OCI-LY1 (cell line): ENCODE measurements around the gene CNN2.

Experiments
- H2AFZ ChIP-seq: fragments of 200-600 bp; sonication (generic), shearing (Covaris generic); 2 replicates; pipeline ENCODE4 v1.6.0; 2014; ENCODE audit warnings: antibody characterized with exemption, mild to moderate bottlenecking, low read length
- H3F3A ChIP-seq: fragments of 200-600 bp; sonication (generic), shearing (Covaris generic); 2 replicates; pipeline ENCODE4 v1.6.0; 2014; ENCODE audit warnings: mild to moderate bottlenecking, antibody characterized with exemption, low read length, moderate library complexity; ENCODE audit not compliant: insufficient read depth
- H3K27ac ChIP-seq: fragments of 200-600 bp; sonication (generic); 2 replicates; pipeline ENCODE4 v1.5.1; 2014; ENCODE audit warnings: low read length, mixed run types, mild to moderate bottlenecking, low read depth; ENCODE audit not compliant: poor library complexity, severe bottlenecking
- H3K27me3 ChIP-seq: fragments of 200-600 bp; sonication (generic); 2 replicates; pipeline ENCODE4 v1.6.0; 2014; ENCODE audit warnings: antibody characterized with exemption, mild to moderate bottlenecking, low read length, moderate library complexity; ENCODE audit not compliant: insufficient read depth
- H3K36me3 ChIP-seq: fragments of 200-600 bp; sonication (generic); 2 replicates; pipeline ENCODE4 v1.6.1; 2014; ENCODE audit warnings: mild to moderate bottlenecking, antibody characterized with exemption, low read length, moderate library complexity, mixed read lengths; ENCODE audit not compliant: insufficient read depth
- H3K4me1 ChIP-seq: fragments of 200-600 bp; sonication (generic); 2 replicates; pipeline ENCODE4 v1.5.1; 2014; ENCODE audit warnings: mild to moderate bottlenecking, low read length, moderate library complexity; ENCODE audit not compliant: insufficient read depth, severe bottlenecking
- H3K4me2 ChIP-seq: fragments of 200-600 bp; sonication (generic), shearing (Covaris generic); 2 replicates; pipeline ENCODE4 v1.6.1; 2014; ENCODE audit warnings: low read length
- H3K4me3 ChIP-seq: fragments of 200-600 bp; sonication (generic); 2 replicates; pipeline ENCODE4 v1.5.1; 2014; ENCODE audit warnings: low read length, low read depth, mild to moderate bottlenecking, mixed read lengths; ENCODE audit not compliant: poor library complexity, severe bottlenecking
- H3K79me2 ChIP-seq: fragments of 200-600 bp; shearing (Covaris generic); 2 replicates; pipeline ENCODE4 v1.6.1; 2016; ENCODE audit warnings: mixed run types, low read length, mixed read lengths; ENCODE audit not compliant: insufficient read depth
- H3K9ac ChIP-seq: fragments of 200-600 bp; sonication (generic), shearing (Covaris generic); 2 replicates; pipeline ENCODE4 v1.6.1; 2014; ENCODE audit warnings: mild to moderate bottlenecking, low read length, mixed read lengths
- H3K9me2 ChIP-seq: fragments of 200-600 bp; sonication (generic), shearing (Covaris generic); 2 replicates; pipeline ENCODE4 v1.6.1; 2014; ENCODE audit warnings: low read depth, mild to moderate bottlenecking, low read length, mixed read lengths
- H3K9me3 ChIP-seq: fragments of 200-600 bp; shearing (Covaris generic); 2 replicates; pipeline ENCODE4 v1.6.1; 2014; ENCODE audit warnings: low read length, mixed read lengths
- H4K20me1 ChIP-seq: fragments of 200-600 bp; sonication (generic), shearing (Covaris generic); 2 replicates; pipeline ENCODE4 v1.6.0; 2016; ENCODE audit warnings: mild to moderate bottlenecking, low read length; ENCODE audit not compliant: insufficient read depth
- EZH2 ChIP-seq: fragments of 200-600 bp; sonication (generic), shearing (Covaris generic); IDR thresholded peaks from 2 replicates; pipeline ENCODE4 v1.8.0; 2017; ENCODE audit warnings: borderline replicate concordance, mixed run types, mild to moderate bottlenecking, antibody characterized with exemption, low read length, moderate library complexity, mixed read lengths
- TF ChIP-seq, protein P1 (sequence below): fragments of 200-600 bp; sonication (generic), shearing (Covaris generic); IDR thresholded peaks from 2 replicates; pipeline ENCODE4 v1.5.1; 2017; ENCODE audit warnings: mild to moderate bottlenecking, antibody characterized with exemption, low read length, moderate library complexity, mixed read lengths

Gene CNN2

DNA sequence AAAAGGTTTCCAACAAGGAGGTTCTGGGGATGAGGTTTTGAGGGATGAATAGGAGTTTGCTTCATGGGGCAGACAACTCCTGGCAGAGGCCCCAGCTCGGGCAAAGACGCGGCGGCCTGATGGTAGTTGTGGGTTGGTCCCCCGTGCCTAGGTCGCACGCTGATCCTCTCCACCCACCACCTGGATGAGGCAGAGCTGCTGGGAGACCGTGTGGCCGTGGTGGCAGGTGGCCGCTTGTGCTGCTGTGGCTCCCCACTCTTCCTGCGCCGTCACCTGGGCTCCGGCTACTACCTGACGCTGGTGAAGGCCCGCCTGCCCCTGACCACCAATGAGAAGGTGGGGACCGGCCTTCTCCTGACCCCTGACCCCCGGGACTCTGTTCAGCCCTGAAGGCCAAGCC is 25.4 kb downstream of the CNN2 start:
- Histone ChIP-seq H3K36me3 (peaks cover 28% of the 10 kb centered on the region; the same call in 1 of the 2 replicates), H3K79me2 (no peaks in the 10 kb centered on the region), H3K4me3 (no peak overlapping the region), H3K9me3 (no peaks in the 10 kb centered on the region), H3F3A (no peaks in the 10 kb centered on the region), H3K4me1 (peaks cover 12% of the 10 kb centered on the region), H3K9me2 (no peaks in the 10 kb centered on the region), H3K27ac (no peak overlapping the region), H4K20me1 (no peaks in the 10 kb centered on the region), H3K4me2 (no peak overlapping the region), H2AFZ (no peak overlapping the region), H3K27me3 (no peaks in the 10 kb centered on the region), H3K9ac (no peak overlapping the region)
- TF ChIP-seq, protein P1, sequence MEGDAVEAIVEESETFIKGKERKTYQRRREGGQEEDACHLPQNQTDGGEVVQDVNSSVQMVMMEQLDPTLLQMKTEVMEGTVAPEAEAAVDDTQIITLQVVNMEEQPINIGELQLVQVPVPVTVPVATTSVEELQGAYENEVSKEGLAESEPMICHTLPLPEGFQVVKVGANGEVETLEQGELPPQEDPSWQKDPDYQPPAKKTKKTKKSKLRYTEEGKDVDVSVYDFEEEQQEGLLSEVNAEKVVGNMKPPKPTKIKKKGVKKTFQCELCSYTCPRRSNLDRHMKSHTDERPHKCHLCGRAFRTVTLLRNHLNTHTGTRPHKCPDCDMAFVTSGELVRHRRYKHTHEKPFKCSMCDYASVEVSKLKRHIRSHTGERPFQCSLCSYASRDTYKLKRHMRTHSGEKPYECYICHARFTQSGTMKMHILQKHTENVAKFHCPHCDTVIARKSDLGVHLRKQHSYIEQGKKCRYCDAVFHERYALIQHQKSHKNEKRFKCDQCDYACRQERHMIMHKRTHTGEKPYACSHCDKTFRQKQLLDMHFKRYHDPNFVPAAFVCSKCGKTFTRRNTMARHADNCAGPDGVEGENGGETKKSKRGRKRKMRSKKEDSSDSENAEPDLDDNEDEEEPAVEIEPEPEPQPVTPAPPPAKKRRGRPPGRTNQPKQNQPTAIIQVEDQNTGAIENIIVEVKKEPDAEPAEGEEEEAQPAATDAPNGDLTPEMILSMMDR = no peak
- no peak for TF ChIP-seq EZH2

DNA sequence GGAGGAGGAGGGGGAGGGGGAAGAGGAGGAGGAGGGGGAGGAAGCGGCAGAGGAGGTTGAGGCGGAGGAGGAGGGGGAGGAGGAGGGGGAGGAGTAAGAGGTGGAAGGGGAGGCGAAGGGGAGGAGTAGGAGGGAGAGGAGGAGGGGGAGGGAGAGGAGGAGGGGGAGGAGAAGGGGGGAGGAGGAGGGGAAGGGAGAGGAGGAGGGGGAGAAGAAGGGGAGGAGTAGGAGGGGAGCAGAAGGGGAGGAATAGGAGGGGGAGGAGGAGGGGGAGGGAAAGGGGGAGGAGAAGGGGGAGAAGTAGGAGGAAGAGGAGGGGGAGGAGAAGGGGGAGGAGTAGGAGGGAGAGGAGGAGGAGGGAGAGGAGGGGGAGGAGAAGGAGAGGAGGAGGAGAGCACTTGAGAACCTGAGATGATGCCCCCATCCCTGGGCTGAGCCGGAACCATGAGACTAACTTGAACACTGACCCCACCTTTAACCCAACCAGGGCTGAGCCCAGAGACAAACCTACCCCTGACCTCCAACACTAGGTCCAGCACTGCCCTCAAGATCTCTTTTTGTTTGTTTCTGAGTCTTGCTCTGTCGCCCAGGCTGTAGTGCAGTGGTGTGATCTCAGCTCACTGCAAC is 26.1 kb downstream of the CNN2 start:
- peaks cover 31% of the 10 kb centered on the region; the same call in 1 of the 2 replicates for H3K36me3 ChIP-seq
- H3K27me3 ChIP-seq = no peaks in the 10 kb centered on the region
- no peaks in the 10 kb centered on the region for H3K79me2 ChIP-seq
- no peaks in the 10 kb centered on the region for H3F3A ChIP-seq
- no peak overlapping the region for H3K9ac ChIP-seq
- TF ChIP-seq, protein P1 = no peak
- H3K27ac ChIP-seq = no peak overlapping the region
- no peaks in the 10 kb centered on the region for H4K20me1 ChIP-seq
- H3K4me1 ChIP-seq = peaks cover 5% of the 10 kb centered on the region
- H3K9me3 ChIP-seq = no peaks in the 10 kb centered on the region
- no peak overlapping the region for H3K4me2 ChIP-seq
- H3K4me3 ChIP-seq = no peak overlapping the region
- H2AFZ ChIP-seq = no peak overlapping the region
- H3K9me2 ChIP-seq = no peaks in the 10 kb centered on the region

DNA sequence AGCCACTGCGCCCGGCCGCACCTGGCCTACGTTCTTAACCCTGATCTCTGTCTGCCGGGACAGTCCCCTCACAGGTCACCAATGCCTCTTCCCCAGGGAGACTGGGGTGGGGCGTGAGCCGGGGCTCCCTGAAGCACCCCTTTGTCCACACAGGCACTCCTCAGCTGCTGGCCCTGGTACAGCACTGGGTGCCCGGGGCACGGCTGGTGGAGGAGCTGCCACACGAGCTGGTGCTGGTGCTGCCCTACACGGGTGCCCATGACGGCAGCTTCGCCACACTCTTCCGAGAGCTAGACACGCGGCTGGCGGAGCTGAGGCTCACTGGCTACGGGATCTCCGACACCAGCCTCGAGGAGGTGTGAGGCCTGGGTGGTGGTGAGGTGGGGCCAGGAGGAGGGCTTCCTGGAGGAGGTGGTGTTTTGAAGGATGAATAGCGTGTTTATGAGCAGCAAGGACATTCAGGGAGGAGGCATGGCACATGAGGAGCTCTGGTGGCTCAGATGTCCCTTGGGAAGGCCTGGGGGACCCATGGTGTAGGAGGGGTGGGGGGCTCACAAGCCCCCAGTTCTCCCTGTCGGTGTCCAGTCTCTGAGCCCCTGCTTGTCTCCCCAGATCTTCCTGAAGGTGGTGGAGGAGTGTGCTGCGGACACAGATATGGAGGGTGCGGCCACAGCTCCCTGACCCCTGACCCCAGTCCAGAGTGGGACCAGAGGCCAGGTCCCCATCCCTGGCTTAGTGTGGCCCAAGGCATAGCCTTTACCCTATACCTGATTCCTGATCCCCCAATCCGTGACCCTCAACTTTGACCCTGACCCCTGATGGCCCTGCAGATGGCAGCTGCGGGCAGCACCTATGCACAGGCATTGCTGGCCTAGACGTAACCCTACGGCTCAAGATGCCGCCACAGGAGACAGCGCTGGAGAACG is 27.0 kb downstream of the CNN2 start:
- no peaks in the 10 kb centered on the region for H3K9me2 ChIP-seq
- no peak overlapping the region for H3K4me3 ChIP-seq
- H3K9ac ChIP-seq = no peak overlapping the region
- H3K4me1 ChIP-seq = peaks cover 4% of the 10 kb centered on the region
- no peak overlapping the region for H3K4me2 ChIP-seq
- no peaks in the 10 kb centered on the region for H3F3A ChIP-seq
- peaks cover 33% of the 10 kb centered on the region; the same call in 1 of the 2 replicates for H3K36me3 ChIP-seq
- H3K9me3 ChIP-seq = no peaks in the 10 kb centered on the region
- no peaks in the 10 kb centered on the region for H3K79me2 ChIP-seq
- H3K27me3 ChIP-seq = no peaks in the 10 kb centered on the region
- H2AFZ ChIP-seq = no peak overlapping the region
- no peak overlapping the region for H3K27ac ChIP-seq
- no peak for TF ChIP-seq EZH2
- TF ChIP-seq, protein P1 = no peak
- no peaks in the 10 kb centered on the region for H4K20me1 ChIP-seq
